GM20431 (cell line): ENCODE data around the gene PDE9A.

ENCODE experiments used
- in situ Hi-C: fragments of 300-500 bp; cut with MseI, MboI; formaldehyde crosslinking; loops from one replicate; pipeline ENCODE4 v1.15.0; 2020; ENCODE audit warnings: low sequenced_read_pairs; ENCODE audit not compliant: unreplicated experiment

Gene PDE9A

DNA sequence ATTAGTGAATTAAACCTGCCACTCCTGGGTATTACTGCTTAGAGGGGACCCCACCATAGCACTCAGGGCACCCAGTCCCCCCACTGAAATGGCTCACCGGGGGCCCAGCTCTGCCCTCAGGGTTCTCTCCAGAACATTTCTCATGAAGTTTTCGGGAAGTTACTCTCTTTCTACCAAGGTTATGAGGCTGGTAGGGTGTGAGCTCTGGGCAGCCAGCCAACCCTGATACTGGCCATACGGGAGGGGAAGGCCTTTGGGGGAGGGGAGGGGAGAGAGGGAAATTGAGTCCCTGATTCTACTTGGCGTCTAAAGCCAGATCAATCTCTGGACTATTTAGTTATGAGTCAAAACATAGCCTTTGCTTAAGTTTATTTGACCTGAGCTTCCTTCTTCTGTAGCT is 12.9 kb upstream of the PDE9A start:
- in situ Hi-C loops: no loop called here

DNA sequence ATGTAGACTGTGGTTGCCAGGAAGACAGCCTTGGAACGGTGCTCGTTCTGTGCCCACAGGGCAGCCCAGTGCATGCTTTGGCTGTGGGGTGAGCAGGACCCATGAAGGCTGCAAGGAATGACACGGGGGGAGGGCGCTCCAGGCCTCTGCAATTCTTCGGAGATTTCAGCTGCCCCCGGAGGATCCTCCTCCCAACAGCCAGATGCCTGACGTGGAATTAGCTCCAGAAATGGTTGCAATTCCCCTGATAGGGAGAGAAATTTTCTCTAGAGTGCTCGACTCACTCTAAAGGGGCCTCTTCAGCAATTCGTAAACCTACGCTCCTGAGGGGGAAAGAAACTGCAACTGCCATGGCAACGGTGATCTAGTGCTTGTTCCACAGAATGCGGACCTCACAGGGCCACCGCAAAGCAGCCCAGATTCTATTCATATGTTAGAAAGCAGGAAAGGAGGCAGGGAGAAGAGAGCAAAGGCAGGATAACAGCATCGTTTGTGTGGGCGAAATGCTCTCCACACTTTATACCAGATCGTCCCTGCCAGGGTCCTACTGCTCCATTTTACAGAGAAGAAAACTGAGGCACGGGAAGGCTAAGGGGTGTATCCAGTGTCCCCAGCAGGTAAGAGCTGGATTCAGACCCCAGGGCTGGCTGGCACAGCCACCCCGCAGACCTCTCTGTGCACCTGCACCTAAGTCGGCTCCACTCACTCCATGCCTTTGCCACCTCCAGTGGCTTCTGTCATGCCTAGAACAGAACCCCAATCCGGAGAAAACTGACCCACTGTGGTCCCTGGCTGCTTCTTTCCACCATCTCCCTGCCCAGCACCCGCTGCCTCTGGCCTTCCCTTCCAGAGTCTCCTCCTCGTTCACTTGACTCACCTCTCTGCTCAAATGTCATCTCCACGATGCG is 11.9 kb upstream of the PDE9A start:
- in situ Hi-C loops: no loop called here

DNA sequence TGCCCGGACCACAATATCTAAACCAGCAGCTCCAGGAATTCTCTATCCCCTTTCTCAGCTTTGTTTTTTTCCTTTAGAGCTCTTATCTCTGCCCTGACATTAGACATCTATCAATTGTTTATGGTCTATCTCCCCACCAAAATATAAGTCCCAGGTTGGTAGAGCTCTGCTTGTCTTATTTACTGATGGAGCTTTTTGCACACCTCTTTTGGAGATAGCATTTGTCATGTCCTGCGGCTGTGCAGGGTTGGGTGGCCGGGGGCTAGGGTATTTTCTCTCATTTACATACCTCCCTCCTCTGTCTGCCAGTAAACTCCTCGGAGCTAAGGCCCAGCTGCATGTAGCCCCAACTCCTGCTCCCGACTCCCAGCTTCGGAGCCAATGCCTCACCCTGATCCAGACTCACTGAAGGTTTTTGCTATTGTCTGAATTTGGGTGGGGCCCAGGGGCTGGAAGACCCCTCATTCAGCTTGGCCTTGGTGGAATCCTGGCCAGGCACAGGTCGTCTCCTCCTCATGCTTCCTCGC is 11.1 kb upstream of the PDE9A start:
- in situ Hi-C loops: no loop called here

DNA sequence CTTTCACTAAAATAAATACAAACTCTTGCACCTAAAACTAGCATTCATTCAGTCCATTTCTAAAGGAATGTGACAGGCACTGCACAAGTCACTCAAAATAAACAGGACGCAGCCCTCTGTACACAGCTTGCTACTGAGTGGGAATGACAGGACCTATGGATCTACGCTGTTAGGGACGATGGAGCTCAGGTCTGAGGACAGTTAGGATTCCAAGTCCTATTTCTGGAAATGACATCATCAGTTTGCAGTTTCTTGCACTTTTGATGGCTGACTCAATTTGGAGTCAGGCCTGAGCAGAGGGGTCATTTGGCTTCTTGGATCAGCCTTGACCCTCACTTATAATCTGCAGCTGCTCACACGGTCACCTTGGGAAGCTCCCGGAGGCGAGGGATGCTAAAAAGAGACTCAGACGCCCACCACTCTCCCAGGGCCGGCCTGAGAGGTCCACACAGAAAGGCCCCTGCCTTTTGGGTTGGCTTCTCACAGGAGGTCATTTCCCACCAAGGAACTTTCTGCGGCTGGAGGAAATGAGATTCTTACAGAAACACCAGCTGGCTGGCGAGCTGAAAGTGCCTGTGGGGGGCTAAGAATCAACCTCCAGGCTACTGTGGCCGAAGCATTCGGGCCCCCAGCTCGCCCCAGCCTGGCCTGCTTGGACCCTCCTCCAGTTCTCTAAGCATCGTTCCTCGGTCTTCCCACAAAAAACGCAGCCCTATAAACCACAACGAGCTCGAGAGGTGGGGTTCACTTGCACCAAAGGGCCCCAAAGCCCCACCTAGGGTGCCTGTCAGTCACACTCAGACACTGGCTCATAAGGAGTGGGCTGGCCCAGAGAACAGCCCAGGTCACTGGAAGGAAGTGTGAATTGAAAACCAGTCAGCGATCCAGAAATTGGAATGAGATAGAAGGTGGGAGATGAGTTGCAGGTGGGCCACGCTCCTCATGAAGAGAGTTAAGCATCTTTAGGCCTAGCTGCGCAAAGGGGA is 8.9 kb upstream of the PDE9A start:
- in situ Hi-C loops: no loop called here

GRCh38 chr21:42645211-42646075 is 8.0 kb upstream of the PDE9A start:
- in situ Hi-C loops: no loop called here

- in situ Hi-C loops: no loop called here
Measured at GRCh38 chr21:42646076-42646825, 7.2 kb upstream of the PDE9A start.

GRCh38 chr21:42646836-42647235 is 6.6 kb upstream of the PDE9A start:
- in situ Hi-C loops: no loop called here

DNA sequence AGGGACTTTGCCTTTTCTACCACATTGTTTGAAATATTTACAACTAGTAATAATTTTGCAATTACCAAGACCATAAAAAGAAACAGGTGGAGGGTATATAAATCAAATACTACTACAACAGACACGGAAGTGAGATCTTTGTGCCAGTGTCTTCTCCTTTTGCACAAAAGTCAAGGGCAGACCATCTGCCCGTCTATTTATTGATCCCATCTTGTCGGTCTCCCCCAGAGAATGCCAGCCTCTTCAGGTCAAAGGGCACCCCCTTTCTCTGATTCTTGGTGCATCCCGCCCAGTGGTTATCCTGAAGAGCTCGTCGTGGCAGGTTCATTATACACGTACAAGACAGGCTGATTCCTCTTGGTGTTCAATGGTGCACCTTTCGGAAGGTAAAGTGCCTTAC is 4.8 kb upstream of the PDE9A start:
- in situ Hi-C loops: no loop called here

DNA sequence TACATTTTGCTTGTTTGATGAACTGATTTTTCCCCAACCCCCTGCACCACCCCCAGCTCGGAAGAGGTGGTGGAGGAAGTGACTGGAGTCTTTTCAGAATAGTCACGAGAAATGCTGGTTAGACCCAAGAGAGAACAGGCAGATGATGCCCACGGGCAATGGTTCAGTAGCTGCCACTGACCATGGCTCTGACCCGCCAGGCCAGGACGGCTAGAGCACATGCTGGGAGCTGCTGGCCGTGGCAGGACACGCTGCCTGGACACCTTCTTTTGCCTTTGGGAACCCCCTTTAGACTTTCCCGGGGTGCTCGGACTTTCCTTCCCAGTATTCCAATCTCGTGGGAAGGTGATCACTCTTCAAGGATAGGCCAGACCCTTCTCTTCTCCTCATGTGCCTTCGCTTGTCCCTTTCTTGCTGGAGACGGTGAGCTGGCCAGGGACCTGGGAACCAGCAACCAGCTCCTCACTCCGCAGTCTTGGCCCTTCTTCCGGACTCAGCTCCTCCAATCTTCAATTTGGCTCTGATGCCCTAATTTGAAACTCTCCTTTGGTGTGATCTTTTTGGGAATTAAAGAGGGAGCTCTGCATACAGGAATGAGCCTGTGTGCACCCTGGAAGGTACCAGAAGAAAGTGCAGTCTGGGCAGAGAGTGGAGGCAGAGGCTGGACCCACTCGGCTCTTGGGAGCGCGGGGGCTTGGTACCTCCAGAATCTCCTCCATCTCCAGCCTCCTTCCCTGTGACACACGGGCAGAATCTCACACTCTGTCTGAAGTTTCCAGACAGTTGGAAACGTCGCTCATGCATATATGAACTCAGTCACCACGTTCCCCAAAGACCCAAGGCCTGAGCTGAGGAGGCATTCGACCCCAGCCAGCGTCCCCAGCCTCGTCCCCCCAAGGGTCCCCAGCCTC is 4.0 kb upstream of the PDE9A start:
- in situ Hi-C loops: no loop called here

DNA sequence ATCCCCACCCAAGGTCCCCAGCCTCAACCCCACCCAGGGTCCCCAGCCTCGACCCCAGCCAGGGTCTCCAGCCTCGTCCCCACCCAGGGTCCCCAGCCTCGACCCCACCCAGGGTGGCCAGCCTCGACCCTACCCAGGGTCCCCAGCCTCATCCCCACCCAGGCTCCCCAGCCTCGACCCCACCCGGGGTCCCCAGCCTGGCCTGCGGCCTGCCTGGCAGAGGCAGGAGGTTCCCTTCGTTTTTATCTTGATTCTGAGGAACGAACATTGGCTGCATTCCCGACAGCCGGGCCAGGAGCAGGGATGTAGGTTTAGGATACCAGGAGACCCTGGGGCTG is 3.4 kb upstream of the PDE9A start:
- in situ Hi-C loops: no loop called here

GRCh38 chr21:42650441-42651421 is 2.7 kb upstream of the PDE9A start:
- in situ Hi-C loops: no loop called here

- in situ Hi-C loops: no loop called here
Measured at GRCh38 chr21:42651515-42652401, 1.7 kb upstream of the PDE9A start.

- in situ Hi-C loops: no loop called here
Measured at GRCh38 chr21:42652527-42653230, 742 bp upstream of the PDE9A start.

DNA sequence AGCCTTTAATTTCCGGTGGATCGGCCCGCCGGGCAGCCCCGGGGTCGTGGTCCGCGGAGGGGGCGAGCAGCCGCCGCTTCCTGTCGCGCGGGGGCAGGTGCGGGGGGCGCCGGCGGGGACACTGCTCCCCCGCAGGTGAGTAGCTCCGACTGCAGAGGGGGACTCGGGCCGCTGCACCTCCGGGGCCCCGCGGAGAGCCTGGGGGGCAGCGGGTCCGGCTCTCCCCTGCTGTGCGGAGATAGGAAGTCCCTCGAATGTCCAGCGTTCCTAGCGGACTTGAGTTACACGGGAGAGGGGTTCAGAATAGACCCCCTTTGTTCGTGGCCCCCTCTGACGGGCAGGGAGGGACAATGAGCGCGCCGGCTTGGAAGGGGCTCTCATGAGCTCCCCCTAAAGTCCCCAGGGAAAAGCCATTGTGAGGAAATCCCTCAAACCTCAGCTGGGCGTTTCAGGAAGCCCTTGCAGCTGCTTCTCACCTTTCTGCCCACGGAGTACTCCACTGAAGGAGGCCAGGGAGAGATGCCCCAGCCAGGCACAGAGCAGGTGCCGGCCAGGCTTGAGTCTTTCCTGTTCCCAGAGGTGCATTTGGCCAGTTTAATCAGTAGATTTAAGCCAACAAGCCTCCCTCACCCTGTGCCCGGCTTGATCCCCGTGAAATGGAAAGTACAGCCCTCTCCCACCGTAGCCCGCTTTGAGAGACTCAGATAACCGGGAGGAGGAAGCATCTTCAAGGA is 925 bp downstream of the PDE9A start:
- in situ Hi-C loops: no loop called here
